ENCODE data around the gene MAP2K5.

GRCh38 chr15:67812241-67812644, 269.7 kb downstream of the MAP2K5 start:
- no peak for TF ChIP-seq POLR2A (IDR thresholded peaks at IDR 0.05; ENCODE audit: low read length)
- TF ChIP-seq GATA1 (IDR thresholded peaks at IDR 0.05; ENCODE audit: low read depth, low read length), result no peak
